HFF-Myc (cell line): Measurements from ENCODE around the gene MT1H.
"Not testable (repeated sequence)": the region's sequence is repeated elsewhere in the genome, so short reads cannot be mapped to it uniquely, and the experiment has no call there.

Experiments used
- DNase-seq: peaks from one replicate; pipeline ENCODE4 v3.0.0-alpha.2; 2011; ENCODE audit warnings: low read depth; ENCODE audit errors: extremely low read depth
- H3K4me3 ChIP-seq: replicated peaks from 2 replicates; pipeline ENCODE4 v1.5.1; 2011; ENCODE audit warnings: low read depth, mild to moderate bottlenecking, control low read depth, low read length
- CTCF ChIP-seq: IDR thresholded peaks from 2 replicates; pipeline ENCODE4 v1.5.1; 2012; ENCODE audit warnings: mild to moderate bottlenecking, low read depth, low read length, control low read depth; ENCODE audit errors: missing control alignments

Gene MT1H

GRCh38 chr16:56669840-56670619 lies 416 bp downstream of the MT1H start:
- no peak overlapping the region for H3K4me3 ChIP-seq
- DNase-seq: no peak
- no peak for TF ChIP-seq CTCF

GRCh38 chr16:56670620-56670934 lies 963 bp downstream of the MT1H start:
- no peak overlapping the region for H3K4me3 ChIP-seq
- no peak for TF ChIP-seq CTCF
- no peak for DNase-seq

- DNase-seq, H3K4me3 ChIP-seq: not testable (repeated sequence)
Observed at GRCh38 chr16:56671691-56672090, 2.1 kb downstream of the MT1H start.

GRCh38 chr16:56672171-56672570 lies 2.6 kb downstream of the MT1H start:
- H3K4me3 ChIP-seq, DNase-seq: not testable (repeated sequence)

GRCh38 chr16:56672761-56673536 lies 3.3 kb downstream of the MT1H start:
- TF ChIP-seq CTCF: no peak
- H3K4me3 ChIP-seq: no peak overlapping the region
- DNase-seq: no peak

GRCh38 chr16:56673921-56674320 lies 4.3 kb downstream of the MT1H start:
- peak; percentile 66 for TF ChIP-seq CTCF
- H3K4me3 ChIP-seq: no peak overlapping the region
- no peak for DNase-seq

- not testable (repeated sequence) for DNase-seq, H3K4me3 ChIP-seq
Observed at GRCh38 chr16:56674570-56674969, 5.0 kb downstream of the MT1H start.

- no peak for DNase-seq
- no peak for TF ChIP-seq CTCF
- H3K4me3 ChIP-seq: no peak overlapping the region
Observed at GRCh38 chr16:56675685-56676210, 6.1 kb downstream of the MT1H start.
